Measurements from ENCODE around the gene DUXB.

DUXB gene

GRCh38 chr16:75660321-75660720 is 40.9 kb downstream of the DUXB start:
- no peak for DNase-seq

GRCh38 chr16:75658175-75658574 is 43.1 kb downstream of the DUXB start:
- DNase-seq = peak in 1 of 6 experiments; percentile 2

- no peak for DNase-seq
Observed at GRCh38 chr16:75653922-75654321, 47.3 kb downstream of the DUXB start.

GRCh38 chr16:75648265-75649076 is 52.8 kb downstream of the DUXB start:
- DNase-seq = peak; percentile 76 to 88 (median 82)

GRCh38 chr16:75647492-75648264 is 53.6 kb downstream of the DUXB start, which contains the start of the genes KARS1 and TERF2IP:
KARS1 (minus strand) TSS chr16:75647665; CDS start chr16:75647639, 26 bp downstream.
TERF2IP (plus strand) TSS chr16:75647773; CDS start chr16:75647883, 110 bp downstream.
- peak; percentile 91 to 93 (median 92) for DNase-seq

- DNase-seq = no peak
Observed at GRCh38 chr16:75647112-75647491, 54.2 kb downstream of the DUXB start.

GRCh38 chr16:75644240-75645012 is 56.8 kb downstream of the DUXB start:
- DNase-seq = peak in 3 of 6 experiments; percentile 13 to 20 (median 20)

Measured in stimulated activated naive CD4-positive, alpha-beta T cell (primary cell).